Omental fat pad (tissue), 4 donors: ENCODE data around the gene SECISBP2L. TPM values are rescaled to one million over a fixed set of nuclear protein-coding genes. Genes with fewer than 3 reads are reported as not detected.

Experiments
- ATAC-seq: fragments of 150-250 bp; one replicate; pipeline ENCODE4 v1.9.1; 2016; ENCODE audit warnings: mild to moderate bottlenecking, moderate library complexity; ENCODE audit not compliant: low FRiP score
- DNase-seq: peaks from one replicate; pipeline ENCODE4 v3.0.0-alpha.2; 2019; ENCODE audit warnings: low spot score
- CTCF ChIP-seq, 3 donors: fragments of 450-650 bp; IDR thresholded peaks; one replicate each; pipeline ENCODE4 v1.5.1; 2016 to 2017; ENCODE audit warnings: antibody characterized with exemption in 3 of 3, mild to moderate bottlenecking in 3 of 3, moderate library complexity in 2 of 3
- total RNA-seq, 4 donors: library from RNA; depleted of rRNA; stranded (reverse); fragments of >200 nt; gene quantifications; one replicate each; pipeline ENCODE4 v1.1.0, GENCODE V29; 2016

The SECISBP2L gene
- total RNA-seq, 4 donors from 2014 or later, result 31.0 to 56.7 (median 50.0) TPM

- no peak for DNase-seq
- TF ChIP-seq CTCF (IDR thresholded peaks at IDR 0.05), result no peak
- ATAC-seq, result no peak
Observed at GRCh38 chr15:49064884-49065283, 18.6 kb upstream of the SECISBP2L start.

GRCh38 chr15:49064281-49064653 is 18.0 kb upstream of the SECISBP2L start:
- no peak for DNase-seq
- no peak for ATAC-seq
- no peak for TF ChIP-seq CTCF (IDR thresholded peaks at IDR 0.05)

GRCh38 chr15:49063402-49064280 is 17.4 kb upstream of the SECISBP2L start:
- no peak for ATAC-seq
- DNase-seq, result no peak
- TF ChIP-seq CTCF (IDR thresholded peaks at IDR 0.05), result no peak

GRCh38 chr15:49062900-49063299 is 16.7 kb upstream of the SECISBP2L start:
- DNase-seq (no peak), ATAC-seq (no peak)
- TF ChIP-seq CTCF (IDR thresholded peaks at IDR 0.05), result no peak

GRCh38 chr15:49060710-49061495 is 14.7 kb upstream of the SECISBP2L start:
- DNase-seq, result no peak

GRCh38 chr15:49059491-49059890 is 13.2 kb upstream of the SECISBP2L start:
- no peak for TF ChIP-seq CTCF (IDR thresholded peaks at IDR 0.05)
- ATAC-seq (no peak), DNase-seq (no peak)

More at GRCh38 chr15:49060710-49061495, 14.7 kb upstream of the SECISBP2L start:
- no peak for TF ChIP-seq CTCF (IDR thresholded peaks at IDR 0.05)
- ATAC-seq, result peak; percentile 42
